ENCODE data around the gene SEC11A. TPM values are rescaled to one million over a fixed set of nuclear protein-coding genes. Genes with fewer than 3 reads are reported as not detected.
A peak's percentile ranks its signal among the peaks of the same experiment; 100 is the strongest.
"Not testable (repeated sequence)": the region's sequence is repeated elsewhere in the genome, so short reads cannot be mapped to it uniquely, and the experiment has no call there.

The SEC11A gene
- total RNA-seq, 1 donor from 2014 or later: 80.0 TPM

- H3K36me3 ChIP-seq: peaks cover 44% of the 10 kb centered on the region
- no peak overlapping the region for H3K27ac ChIP-seq (replicated peaks)
- no peak for TF ChIP-seq CTCF (IDR thresholded peaks at IDR 0.05; ENCODE audit: borderline replicate concordance)
- H3K27me3 ChIP-seq (ENCODE audit: low read depth): no peaks in the 10 kb centered on the region
- DNase-seq: no peak
- H3K4me1 ChIP-seq: peaks cover 21% of the 10 kb centered on the region
- H3K4me3 ChIP-seq: no peak overlapping the region
- intact Hi-C loops (cut with micrococcal nuclease): no loop called here
- no peaks in the 10 kb centered on the region for H3K9me3 ChIP-seq (replicated peaks)
Measured at GRCh38 chr15:84689858-84690257, 26.1 kb downstream of the SEC11A start.

- Histone ChIP-seq H3K36me3 (peaks cover 52% of the 10 kb centered on the region), H3K4me1 (peaks cover 11% of the 10 kb centered on the region)
- H3K4me3 ChIP-seq; DNase-seq; H3K9me3 ChIP-seq (replicated peaks); H3K27ac ChIP-seq (replicated peaks); intact Hi-C loops (cut with micrococcal nuclease); H3K27me3 ChIP-seq (ENCODE audit: low read depth): not testable (repeated sequence)
Measured at GRCh38 chr15:84686446-84686845, 29.5 kb downstream of the SEC11A start.

- DNase-seq: peak; percentile 41
- TF ChIP-seq CTCF (IDR thresholded peaks at IDR 0.05; ENCODE audit: borderline replicate concordance): no peak
- peak overlapping the region; percentile 9 for H3K27ac ChIP-seq (replicated peaks)
- intact Hi-C loops (cut with micrococcal nuclease): no loop called here
- H3K9me3 ChIP-seq (replicated peaks): no peaks in the 10 kb centered on the region
- H3K27me3 ChIP-seq (ENCODE audit: low read depth): no peaks in the 10 kb centered on the region
- H3K4me1 ChIP-seq: peaks cover 7% of the 10 kb centered on the region
- no peak overlapping the region for H3K4me3 ChIP-seq
- peaks cover 55% of the 10 kb centered on the region for H3K36me3 ChIP-seq
Measured at GRCh38 chr15:84685304-84685703, 30.6 kb downstream of the SEC11A start.

GRCh38 chr15:84684092-84684491, 31.8 kb downstream of the SEC11A start:
- DNase-seq: no peak
- H3K27me3 ChIP-seq (ENCODE audit: low read depth): no peaks in the 10 kb centered on the region
- H3K27ac ChIP-seq (replicated peaks): no peak overlapping the region
- H3K36me3 ChIP-seq: peaks cover 60% of the 10 kb centered on the region
- TF ChIP-seq CTCF (IDR thresholded peaks at IDR 0.05; ENCODE audit: borderline replicate concordance): no peak
- no peaks in the 10 kb centered on the region for H3K9me3 ChIP-seq (replicated peaks)
- peaks cover 7% of the 10 kb centered on the region for H3K4me1 ChIP-seq
- intact Hi-C loops (cut with micrococcal nuclease): no loop called here
- H3K4me3 ChIP-seq: no peak overlapping the region

GRCh38 chr15:84681831-84682230, 34.1 kb downstream of the SEC11A start:
- intact Hi-C loops (cut with micrococcal nuclease): no loop called here
- TF ChIP-seq CTCF (IDR thresholded peaks at IDR 0.05; ENCODE audit: borderline replicate concordance): no peak
- Histone ChIP-seq H3K4me3 (no peak overlapping the region), H3K27ac (replicated peaks) (no peak overlapping the region), H3K4me1 (peaks cover 7% of the 10 kb centered on the region), H3K36me3 (peaks cover 63% of the 10 kb centered on the region), H3K27me3 (ENCODE audit: low read depth) (no peaks in the 10 kb centered on the region), H3K9me3 (replicated peaks) (no peaks in the 10 kb centered on the region)
- DNase-seq: no peak

GRCh38 chr15:84671211-84671610, 44.7 kb downstream of the SEC11A start:
- no peak for DNase-seq
- intact Hi-C loops (cut with micrococcal nuclease): no loop called here
- Histone ChIP-seq H3K36me3 (peaks cover 50% of the 10 kb centered on the region), H3K4me3 (no peak overlapping the region), H3K27me3 (ENCODE audit: low read depth) (no peaks in the 10 kb centered on the region), H3K9me3 (replicated peaks) (no peaks in the 10 kb centered on the region), H3K27ac (replicated peaks) (no peak overlapping the region), H3K4me1 (peaks cover 7% of the 10 kb centered on the region)
- TF ChIP-seq CTCF (IDR thresholded peaks at IDR 0.05; ENCODE audit: borderline replicate concordance): no peak
